HepG2 (cell line): ENCODE data around the gene KDM4D. TPM values are rescaled to one million over a fixed set of nuclear protein-coding genes. Genes with fewer than 3 reads are reported as not detected.

Source experiments
- ATAC-seq: fragments of 200-7000 bp; cut with Tn5 transposase; 3 replicates; pipeline ENCODE4 v1.9.1; 2020; ENCODE audit warnings: mild to moderate bottlenecking, moderate library complexity
- BruUV-seq: library from RNA; stranded (reverse); fragments of 400-500 nt; replicated peaks from 2 replicates; lab custom pipeline; 2021; lab: Mats Ljungman, UMichigan
- CTCF ChIA-PET: fragments of 300-600 bp; formaldehyde crosslinking; extraction: SDS; loops from one replicate; lab custom pipeline; 2021; ENCODE audit warnings: low total read pairs, inconsistent platforms, low intra/inter-chr PET ratio; lab: Yijun Ruan, JAX
- POLR2A ChIA-PET: fragments of 350-600 bp; sonication (Branson Sonifier 250); formaldehyde crosslinking; loops from one replicate; lab custom pipeline; 2020; ENCODE audit warnings: antibody characterized with exemption, inconsistent platforms; lab: Yijun Ruan, JAX
- DNase-seq: peaks from one replicate; pipeline ENCODE4 v3.0.0-alpha.2; 2015; ENCODE audit warnings: low spot score
- FAIRE-seq: peaks from 3 replicates; lab custom pipeline; 2011; peaks lifted over from hg19 to GRCh38; lab: Jason Lieb, UNC
- H2AFZ ChIP-seq: one replicate; pipeline ENCODE4 v1.6.1; 2011; ENCODE audit warnings: low read length, inconsistent platforms
- H3K27ac ChIP-seq: fragments of 300-600 bp; 3 replicates; pipeline ENCODE4 v1.8.0; 2011; ENCODE audit warnings: mixed run types, mild to moderate bottlenecking, mixed read lengths, low read length, inconsistent platforms; ENCODE audit not compliant: insufficient read depth; ENCODE audit errors: extremely low read length
- H3K27me3 ChIP-seq, 2 experiments: fragments of 200-600 bp in 1 of 2; 2 replicates in 1 of 2; 3 replicates in 1 of 2; pipeline versions ENCODE4 v1.6.0 to v1.8.0; 2011; ENCODE audit warnings: low read length in 2 of 2, mild to moderate bottlenecking in 2 of 2, moderate library complexity in 2 of 2, inconsistent platforms in 1 of 2; ENCODE audit not compliant: insufficient read depth in 2 of 2, control insufficient read depth in 1 of 2
- H3K36me3 ChIP-seq, 2 experiments: fragments of 200-600 bp in 1 of 2; replicated peaks in 1 of 2; 2 replicates in 1 of 2; 3 replicates in 1 of 2; pipeline versions ENCODE4 v1.5.1 to v1.8.0; 2011; ENCODE audit warnings: low read length in 2 of 2, inconsistent platforms in 1 of 2; ENCODE audit not compliant: insufficient read depth in 2 of 2, control insufficient read depth in 1 of 2
- H3K4me1 ChIP-seq: 2 replicates; pipeline ENCODE4 v1.5.1; 2012; ENCODE audit warnings: low read length, inconsistent platforms; ENCODE audit not compliant: insufficient read depth
- H3K4me2 ChIP-seq: 2 replicates; pipeline ENCODE4 v1.6.0; 2011; ENCODE audit warnings: low read depth, low read length, inconsistent platforms
- H3K4me3 ChIP-seq, 3 experiments: fragments of 200-600 bp in 1 of 3; sonication (generic), shearing (Covaris generic) in 1 of 3; replicated peaks in 1 of 3; 2 replicates each; pipeline ENCODE4 v1.5.1; 2011 to 2016; ENCODE audit warnings: low read length in 3 of 3, inconsistent platforms in 2 of 3, low read depth in 2 of 3, mild to moderate bottlenecking in 2 of 3, control low read depth in 1 of 3, mixed read lengths in 1 of 3; ENCODE audit not compliant: insufficient read depth in 1 of 3
- H3K79me2 ChIP-seq: one replicate; pipeline ENCODE4 v1.6.1; 2011; ENCODE audit warnings: low read length, inconsistent platforms; ENCODE audit not compliant: insufficient read depth
- H3K9ac ChIP-seq: 2 replicates; pipeline ENCODE4 v1.6.0; 2011; ENCODE audit warnings: mild to moderate bottlenecking, low read depth, low read length, inconsistent platforms; ENCODE audit not compliant: insufficient read depth
- H3K9me3 ChIP-seq: 2 replicates; pipeline ENCODE4 v1.5.1; 2012; ENCODE audit warnings: mild to moderate bottlenecking, low read length
- H4K20me1 ChIP-seq: 2 replicates; pipeline ENCODE4 v1.6.0; 2011; ENCODE audit warnings: inconsistent platforms, mild to moderate bottlenecking, low read length, moderate library complexity; ENCODE audit not compliant: insufficient read depth
- CBX2 ChIP-seq, 2 experiments: fragments of 200-600 bp in 1 of 2; sonication (generic); formaldehyde crosslinking in 1 of 2; IDR thresholded peaks; 2 replicates each; pipeline versions ENCODE4 v1.7.0 to v1.8.1; 2018 to 2022; ENCODE audit warnings: low read depth in 2 of 2, low read length in 1 of 2, mild to moderate bottlenecking in 1 of 2, missing genetic modification reagents in 1 of 2
- DNMT1 ChIP-seq: sonication (generic); formaldehyde crosslinking; IDR thresholded peaks from 2 replicates; pipeline ENCODE4 v1.5.1; 2020; ENCODE audit warnings: mild to moderate bottlenecking, missing genetic modification reagents
- EZH2 ChIP-seq: conservative IDR thresholded peaks from 2 replicates; pipeline ENCODE4 v1.6.1; 2012; ENCODE audit warnings: mild to moderate bottlenecking, low read depth, low read length, moderate library complexity
- MTF1 ChIP-seq: sonication (generic); formaldehyde crosslinking; IDR thresholded peaks from 2 replicates; pipeline ENCODE4 v1.5.0; 2020; ENCODE audit warnings: missing genetic modification reagents
- NAIF1 ChIP-seq: sonication (generic); formaldehyde crosslinking; IDR thresholded peaks from 2 replicates; pipeline ENCODE4 v1.5.0; 2020; ENCODE audit warnings: mild to moderate bottlenecking, missing genetic modification reagents, borderline replicate concordance
- NFRKB ChIP-seq: fragments of 450-650 bp; IDR thresholded peaks from 2 replicates; pipeline ENCODE4 v1.6.1; 2017
- NR3C1 ChIP-seq: sonication (generic); formaldehyde crosslinking; IDR thresholded peaks from 2 replicates; pipeline ENCODE4 v1.4.0; 2020; ENCODE audit warnings: missing genetic modification reagents
- POGK ChIP-seq: sonication (generic); formaldehyde crosslinking; conservative IDR thresholded peaks from 2 replicates; pipeline ENCODE4 v1.8.0; 2022; ENCODE audit warnings: mild to moderate bottlenecking, moderate library complexity, missing genetic modification reagents
- PRDM4 ChIP-seq: sonication (generic); formaldehyde crosslinking; IDR thresholded peaks from 2 replicates; pipeline ENCODE4 v1.9.0; 2021; ENCODE audit warnings: missing genetic modification reagents, borderline replicate concordance
- SAP130 ChIP-seq: IDR thresholded peaks from 2 replicates; pipeline ENCODE4 v1.6.1; 2016; ENCODE audit warnings: low read depth
- ZKSCAN8 ChIP-seq: IDR thresholded peaks from 2 replicates; pipeline ENCODE4 v1.6.1; 2016; ENCODE audit warnings: borderline replicate concordance, missing genetic modification reagents, missing compliant biosample characterization
- ZNF180 ChIP-seq: sonication (generic); formaldehyde crosslinking; IDR thresholded peaks from 2 replicates; pipeline ENCODE4 v1.4.0; 2020; ENCODE audit warnings: low read depth, missing genetic modification reagents, borderline replicate concordance
- ZNF24 ChIP-seq: fragments of 450-650 bp; IDR thresholded peaks from 2 replicates; pipeline ENCODE4 v1.6.1; 2017; ENCODE audit warnings: antibody characterized with exemption, mild to moderate bottlenecking
- ZNF546 ChIP-seq: sonication (generic); formaldehyde crosslinking; conservative IDR thresholded peaks from 2 replicates; pipeline ENCODE4 v1.8.1; 2023; ENCODE audit warnings: mild to moderate bottlenecking, missing genetic modification reagents
- ZNF749 ChIP-seq: sonication (generic); formaldehyde crosslinking; IDR thresholded peaks from 2 replicates; pipeline ENCODE4 v1.8.0; 2022; ENCODE audit warnings: mild to moderate bottlenecking, missing genetic modification reagents, moderate library complexity, borderline replicate concordance
- WGBS: methylation state at CpG from one replicate; pipeline ENCODE4 v1.1.6; 2017; ENCODE audit warnings: low lambda C conversion rate; 5-methylcytosine and 5-hydroxymethylcytosine counted together
- in situ Hi-C: cut with HindIII; loops from 2 replicates; pipeline ENCODE4 v1.10.0; 2017; ENCODE audit warnings: low pct_unique_long_range_greater_than_20kb; ENCODE audit not compliant: extremely low pct_ligation_motif_present
- intact Hi-C: fragments of 100-400 bp; cut with micrococcal nuclease; formaldehyde crosslinking; loops from one replicate; pipeline ENCODE4 v1.10.0; 2022; ENCODE audit not compliant: unreplicated experiment
- polyA plus RNA-seq, 8 experiments: library from polyadenylated mRNA; depleted of rRNA in 3 of 8; stranded (reverse) in 7 of 8; unstranded in 1 of 8; fragments of >200 nt; fragmentation: Illumina TruSeq in 4 of 8; extraction: Trizol in 4 of 8; gene quantifications; 2 replicates each; pipeline versions ENCODE4 v1.2.1 to v1.2.3, GENCODE V29; 2011 to 2016; ENCODE audit warnings: low read depth in 4 of 8, missing spikeins in 1 of 8, mixed read lengths in 1 of 8; ENCODE audit not compliant: insufficient read depth in 1 of 8
- total RNA-seq, 5 experiments: library from RNA; depleted of rRNA; stranded (reverse); fragments of >200 nt; fragmentation: Illumina TruSeq; extraction: Trizol; gene quantifications; 2 replicates each; pipeline ENCODE4 v1.2.3, GENCODE V29; 2016; ENCODE audit warnings: low read depth in 1 of 5
- TF ChIP-seq, protein P1 (sequence below): sonication (generic); formaldehyde crosslinking; IDR thresholded peaks from 2 replicates; pipeline ENCODE4 v1.5.1; 2020; ENCODE audit warnings: mild to moderate bottlenecking, moderate library complexity, missing genetic modification reagents

The KDM4D gene
- total and polyA plus RNA-seq, 2 of the 13 experiments (the other 11 are each of a cell fraction or from before 2014, with no cell fraction given): 0.96 to 1.3 TPM

DNA sequence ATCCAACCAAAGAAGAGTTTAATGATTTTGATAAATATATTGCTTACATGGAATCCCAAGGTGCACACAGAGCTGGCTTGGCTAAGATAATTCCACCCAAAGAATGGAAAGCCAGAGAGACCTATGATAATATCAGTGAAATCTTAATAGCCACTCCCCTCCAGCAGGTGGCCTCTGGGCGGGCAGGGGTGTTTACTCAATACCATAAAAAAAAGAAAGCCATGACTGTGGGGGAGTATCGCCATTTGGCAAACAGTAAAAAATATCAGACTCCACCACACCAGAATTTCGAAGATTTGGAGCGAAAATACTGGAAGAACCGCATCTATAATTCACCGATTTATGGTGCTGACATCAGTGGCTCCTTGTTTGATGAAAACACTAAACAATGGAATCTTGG, 23.9 kb downstream of the KDM4D start (continued):
- no peak for TF ChIP-seq PRDM4 (CRISPR knock-in tag)
- TF ChIP-seq ZKSCAN8 (CRISPR knock-in tag): no peak
- no peak for TF ChIP-seq ZNF180 (CRISPR knock-in tag)
- TF ChIP-seq POGK: no peak
- TF ChIP-seq ZNF749 (CRISPR knock-in tag): no peak
- no peak for TF ChIP-seq NFRKB
- no peak for TF ChIP-seq NAIF1 (CRISPR knock-in tag)

GRCh38 chr11:94998285-94998684, 24.8 kb downstream of the KDM4D start:
- no peak overlapping the region for H3K27ac ChIP-seq
- FAIRE-seq: no peak
- CTCF ChIA-PET: no interaction called here
- TF ChIP-seq PRDM4 (CRISPR knock-in tag) (no peak), EZH2 (no peak), CBX2 (IDR thresholded peaks at IDR 0.05; ENCODE audit: low read depth, low read length) (no peak), CBX2 (CRISPR knock-in tag; IDR thresholded peaks at IDR 0.05; ENCODE audit: low read depth) (no peak), ZNF24 (no peak), ZNF546 (CRISPR knock-in tag) (no peak), MTF1 (no peak), SAP130 (CRISPR knock-in tag) (no peak), NR3C1 (CRISPR knock-in tag) (no peak), DNMT1 (CRISPR knock-in tag) (no peak)
- TF ChIP-seq, protein P1, sequence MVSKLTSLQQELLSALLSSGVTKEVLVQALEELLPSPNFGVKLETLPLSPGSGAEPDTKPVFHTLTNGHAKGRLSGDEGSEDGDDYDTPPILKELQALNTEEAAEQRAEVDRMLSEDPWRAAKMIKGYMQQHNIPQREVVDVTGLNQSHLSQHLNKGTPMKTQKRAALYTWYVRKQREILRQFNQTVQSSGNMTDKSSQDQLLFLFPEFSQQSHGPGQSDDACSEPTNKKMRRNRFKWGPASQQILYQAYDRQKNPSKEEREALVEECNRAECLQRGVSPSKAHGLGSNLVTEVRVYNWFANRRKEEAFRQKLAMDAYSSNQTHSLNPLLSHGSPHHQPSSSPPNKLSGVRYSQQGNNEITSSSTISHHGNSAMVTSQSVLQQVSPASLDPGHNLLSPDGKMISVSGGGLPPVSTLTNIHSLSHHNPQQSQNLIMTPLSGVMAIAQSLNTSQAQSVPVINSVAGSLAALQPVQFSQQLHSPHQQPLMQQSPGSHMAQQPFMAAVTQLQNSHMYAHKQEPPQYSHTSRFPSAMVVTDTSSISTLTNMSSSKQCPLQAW (CRISPR knock-in tag): no peak

More at GRCh38 chr11:94998285-94998684, 24.8 kb downstream of the KDM4D start:
- Histone ChIP-seq H3K4me1 (no peaks in the 10 kb centered on the region), H3K36me3 (no peaks in the 10 kb centered on the region), H3K79me2 (no peaks in the 10 kb centered on the region), H3K9me3 (no peaks in the 10 kb centered on the region), H3K4me2 (no peak overlapping the region), H3K4me3 (no peak overlapping the region), H3K27me3 (no peaks in the 10 kb centered on the region), H3K9ac (no peak overlapping the region), H2AFZ (no peak overlapping the region), H4K20me1 (no peaks in the 10 kb centered on the region)
- BruUV-seq: no TSS peak
- WGBS: 88% methylated on average over 13 of the region's 13 CpGs
- DNase-seq: no peak
- intact Hi-C loops (no loop called here), in situ Hi-C loops (no loop called here)
- POLR2A ChIA-PET: no interaction called here
- ATAC-seq: no peak
